Stimulated activated CD4-positive, alpha-beta T cell treated with anti-CD3 and anti-CD28 coated beads, Interleukin-4, amount 100 ng/mL, for 4 hours (primary cell): ENCODE data around the gene CCDC180.
"Not testable (repeated sequence)": the region's sequence is repeated elsewhere in the genome, so short reads cannot be mapped to it uniquely, and the experiment has no call there.

Experiments
- DNase-seq, 2 experiments: peaks; one replicate each; pipeline ENCODE4 v3.0.0-alpha.2; 2020

CCDC180 gene

DNA sequence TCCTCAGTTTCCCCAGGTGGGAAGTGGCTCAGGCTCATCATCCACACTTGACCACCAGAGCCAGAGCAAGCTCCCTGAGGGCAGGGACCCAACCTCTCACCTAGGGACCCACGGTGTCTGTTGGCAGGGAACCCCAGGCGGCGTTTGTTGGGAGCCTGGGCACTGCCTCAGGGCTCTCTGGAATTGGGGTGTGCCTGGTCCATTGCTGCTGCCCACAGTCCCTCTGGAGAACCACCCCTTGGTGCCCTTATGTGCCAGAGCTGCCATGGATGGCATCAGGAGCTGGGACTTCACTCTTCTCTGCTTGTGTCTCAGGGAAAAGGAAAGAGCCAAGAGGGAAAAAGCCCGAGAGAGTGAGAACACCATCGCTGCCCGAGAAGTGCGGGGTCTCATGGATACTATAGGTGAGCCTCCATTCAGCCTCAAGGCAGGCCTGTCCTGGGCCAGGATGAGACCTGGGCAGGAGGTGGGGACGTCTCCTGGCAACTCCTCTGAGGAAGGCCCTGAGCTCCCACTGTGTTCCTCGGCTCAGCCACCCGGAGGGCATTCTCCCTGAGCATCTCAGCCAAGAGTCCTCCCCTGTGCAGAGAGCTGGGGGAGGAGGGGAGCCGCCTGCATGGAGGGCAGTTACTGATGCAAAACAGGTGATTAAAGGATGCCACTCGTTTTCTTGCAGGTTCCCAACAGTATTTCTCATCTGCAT is 4.5 kb downstream of the CCDC180 start:
- no peak for DNase-seq

DNA sequence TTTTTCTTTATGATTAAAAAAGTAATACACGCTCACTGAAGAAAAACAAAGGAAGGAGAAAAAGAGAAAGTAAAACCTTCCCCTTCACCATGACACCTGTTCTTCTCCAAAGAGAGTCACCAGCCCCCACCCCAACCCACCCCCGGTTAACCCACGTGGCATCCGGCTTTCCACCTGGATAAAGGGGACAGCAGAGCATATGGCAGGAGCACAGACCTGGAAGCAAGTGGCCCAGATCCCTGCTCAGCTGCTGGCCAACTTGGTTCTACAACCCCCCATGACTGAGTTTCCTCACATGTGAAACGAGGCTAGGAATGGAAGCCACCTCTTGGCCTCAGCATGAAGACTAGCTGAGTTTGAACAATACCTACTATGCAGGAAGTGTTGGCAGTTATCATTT is 5.1 kb downstream of the CCDC180 start:
- DNase-seq = no peak

DNA sequence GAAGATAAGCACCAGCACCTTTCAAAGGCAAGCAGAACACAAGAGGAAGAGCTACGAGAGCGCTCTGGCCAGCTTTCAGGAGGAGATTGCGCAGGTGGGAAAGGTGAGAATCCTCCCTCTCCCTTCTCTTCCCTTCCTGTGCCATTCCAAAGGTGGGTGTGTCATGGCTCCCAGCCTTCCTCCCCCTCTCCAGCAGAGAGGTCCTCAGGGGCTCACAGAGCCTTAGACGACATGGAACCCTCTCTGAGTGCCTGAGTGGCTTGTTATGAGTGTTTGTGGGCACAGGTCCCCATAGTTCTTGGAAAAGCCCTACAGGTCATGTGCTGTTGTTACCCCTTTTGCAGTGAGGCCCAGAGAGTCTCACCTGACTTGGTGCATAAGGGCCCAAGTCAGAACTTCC is 5.8 kb downstream of the CCDC180 start:
- DNase-seq = no peak

DNA sequence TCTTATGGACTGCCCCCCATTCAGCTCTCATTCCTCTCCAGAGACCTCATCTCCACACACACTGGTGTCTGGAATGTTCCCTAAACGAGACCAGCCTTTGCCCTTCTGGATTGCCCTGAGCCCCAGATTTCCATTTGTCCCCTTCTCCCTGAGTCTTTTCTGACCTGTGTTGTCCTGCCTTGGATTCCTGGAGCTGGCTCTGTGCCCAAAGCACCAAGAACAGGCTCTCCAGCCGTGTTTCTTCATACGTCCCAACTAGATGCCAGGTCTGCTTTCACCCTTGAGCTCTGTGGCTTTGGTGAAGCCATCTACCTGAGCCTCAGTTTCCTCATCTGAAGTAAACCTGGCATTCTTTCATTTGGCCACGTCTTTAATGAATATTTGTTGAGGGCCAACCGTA is 6.3 kb downstream of the CCDC180 start:
- no peak for DNase-seq

DNA sequence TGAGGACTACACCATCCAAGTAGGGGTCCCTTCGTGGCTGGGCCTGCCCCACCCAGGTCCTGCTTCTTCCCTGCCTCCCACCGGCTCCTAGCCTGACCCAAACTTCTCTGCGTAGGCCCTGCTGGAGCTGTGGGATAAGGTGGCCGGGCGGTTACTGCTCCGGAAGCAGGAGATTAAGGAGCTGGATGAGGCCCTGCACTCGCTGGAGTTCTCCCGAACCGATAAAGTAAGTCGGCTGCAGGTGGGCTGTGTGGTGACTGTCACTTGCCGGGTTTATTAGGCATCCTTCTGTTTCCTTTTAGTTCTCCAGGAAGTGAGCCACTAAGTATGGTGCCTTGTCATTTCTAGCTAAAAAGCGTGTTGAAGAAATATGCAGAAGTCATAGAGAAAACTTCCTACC is 7.0 kb downstream of the CCDC180 start:
- no peak for DNase-seq

DNA sequence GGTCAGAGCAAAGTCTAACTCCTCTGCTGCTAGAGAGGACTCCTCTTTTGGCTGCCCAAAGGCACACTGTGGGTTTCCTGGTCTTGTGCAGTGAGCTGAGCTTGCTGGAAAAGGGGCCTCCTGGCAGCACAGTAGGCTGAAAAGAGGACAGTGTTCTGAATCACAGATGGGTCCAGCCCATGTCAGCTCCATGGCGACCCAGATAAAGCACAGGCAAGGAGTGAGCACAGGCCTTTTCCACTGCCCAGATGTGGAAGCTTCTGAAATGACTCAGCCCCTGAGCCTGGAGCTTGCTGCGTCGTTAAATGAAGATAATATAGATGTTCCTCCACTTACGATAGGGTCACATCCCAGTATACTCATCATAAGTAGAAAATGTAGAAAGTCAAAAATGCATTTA is 8.1 kb downstream of the CCDC180 start:
- no peak for DNase-seq

DNA sequence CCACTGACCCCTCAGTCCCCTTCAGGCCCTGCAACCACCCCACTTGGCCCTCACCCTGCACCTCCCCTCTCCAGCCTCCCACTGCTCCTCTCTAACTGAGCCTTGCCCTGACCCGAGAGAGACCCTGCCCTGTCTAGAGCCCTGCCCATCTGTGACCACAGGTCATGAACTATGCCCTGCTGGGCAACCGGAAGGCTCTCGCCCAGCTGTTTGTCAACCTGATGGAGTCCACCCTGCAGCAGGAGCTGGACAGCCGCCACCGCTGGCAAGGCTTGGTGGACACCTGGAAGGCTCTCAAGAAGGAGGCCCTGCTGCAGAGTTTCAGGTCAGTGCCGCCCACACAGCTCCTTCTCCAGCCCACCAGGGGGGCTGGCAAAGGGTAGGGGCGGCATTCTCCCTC is 9.4 kb downstream of the CCDC180 start:
- no peak for DNase-seq

DNA sequence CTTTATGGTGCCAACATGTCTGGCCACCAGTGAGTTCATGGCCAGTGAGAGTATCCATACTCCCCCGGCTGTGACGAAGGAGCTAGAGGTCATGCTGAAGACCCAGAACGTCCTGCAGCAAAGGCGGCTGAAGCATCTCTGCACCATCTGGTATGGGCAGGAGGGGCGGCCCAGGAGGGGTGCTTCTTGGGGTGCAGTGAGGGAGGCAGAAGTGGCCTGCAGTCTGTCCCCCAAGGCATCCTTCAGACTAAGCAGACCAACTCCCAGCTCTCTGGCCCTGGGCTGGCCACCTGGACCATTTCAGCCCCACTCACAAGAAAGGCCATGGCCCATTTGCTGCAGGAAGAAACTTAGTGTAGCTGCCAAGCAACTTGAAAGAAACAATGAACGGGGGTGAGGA is 11.0 kb downstream of the CCDC180 start:
- no peak for DNase-seq

DNA sequence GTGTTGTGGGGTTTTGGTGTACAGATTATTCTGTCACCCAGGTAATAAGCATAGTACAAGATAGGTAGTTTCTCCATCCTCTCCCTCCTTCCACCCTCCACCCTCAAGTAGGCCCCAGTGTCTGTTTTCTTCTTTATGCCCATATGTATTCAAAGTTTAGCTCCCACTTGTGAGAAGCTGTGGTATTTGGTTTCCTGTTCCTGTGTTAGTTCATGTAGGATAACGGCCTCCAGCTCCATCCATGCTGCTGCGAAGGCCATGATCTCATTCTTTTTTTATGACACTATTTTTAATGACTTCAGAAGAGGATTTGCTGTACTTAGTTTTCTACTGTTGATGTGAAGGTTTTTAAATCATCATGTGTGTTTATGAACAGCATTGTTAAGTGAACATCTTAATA is 11.9 kb downstream of the CCDC180 start:
- DNase-seq = no peak

DNA sequence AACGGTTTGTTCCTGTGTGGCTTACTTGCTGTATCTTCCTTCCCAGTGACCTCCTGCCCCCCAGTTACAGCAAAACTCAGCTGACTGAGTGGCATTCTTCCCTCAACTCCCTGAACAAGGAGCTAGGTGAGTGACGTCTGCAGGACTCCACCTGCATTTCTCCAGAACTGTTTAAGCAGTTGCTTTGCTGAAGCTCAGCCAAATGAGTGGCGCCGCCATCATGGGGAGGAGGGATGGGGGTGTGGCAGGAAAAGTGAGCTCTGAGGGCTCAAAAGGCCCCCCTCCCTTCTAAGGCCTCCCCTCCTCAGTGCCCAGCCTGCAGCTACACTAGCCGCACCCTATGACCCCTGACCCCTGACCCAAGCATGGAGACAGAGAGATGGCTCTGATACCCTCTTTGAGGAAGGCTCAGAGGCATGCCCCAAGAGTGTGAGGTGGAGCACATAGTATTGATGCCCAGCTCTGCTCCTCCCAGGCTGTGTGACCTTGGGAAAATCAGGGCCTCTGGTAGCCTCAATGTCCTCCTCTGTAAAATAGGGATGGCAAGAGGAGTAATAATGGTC is 12.7 kb downstream of the CCDC180 start:
- DNase-seq = no peak

DNA sequence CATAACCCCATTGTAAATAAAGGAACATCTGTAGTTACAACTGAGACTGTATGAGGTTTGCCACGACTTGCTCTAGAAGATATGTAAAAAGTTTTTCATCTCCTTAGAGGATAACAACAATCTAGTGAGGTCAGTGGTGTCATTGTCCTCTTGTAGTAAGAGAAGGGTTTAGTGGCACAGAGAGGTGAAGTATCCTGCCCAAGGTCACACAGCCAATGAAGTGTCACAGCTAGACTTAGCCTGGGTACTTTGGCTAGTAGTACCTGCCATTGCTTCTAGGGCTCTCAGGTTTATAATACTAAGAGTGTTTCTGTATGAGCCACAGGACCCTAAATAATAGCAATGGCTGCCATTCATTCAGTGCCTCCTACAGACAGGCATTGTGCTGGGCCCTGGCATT is 13.8 kb downstream of the CCDC180 start:
- DNase-seq = no peak

DNA sequence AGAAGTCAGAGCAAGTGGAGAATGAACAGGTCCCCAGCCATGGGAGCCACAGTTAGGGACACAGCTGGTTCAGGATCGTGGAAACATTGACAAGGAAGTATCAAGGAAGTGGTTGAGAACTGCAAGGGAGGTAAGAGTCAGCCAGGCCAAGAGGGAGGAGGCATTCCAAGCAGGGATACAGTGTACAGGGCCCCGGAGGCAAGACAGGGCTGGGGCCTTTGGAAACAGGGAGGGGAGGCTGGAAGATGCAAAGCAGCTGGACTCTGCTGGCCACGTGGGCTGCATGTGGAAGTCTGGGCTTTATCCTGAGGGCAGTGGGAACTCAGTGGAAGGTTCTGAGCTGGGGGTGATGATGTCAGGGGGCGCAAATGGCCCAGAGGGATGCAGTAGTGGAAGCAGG is 14.2 kb downstream of the CCDC180 start:
- DNase-seq = no peak

DNA sequence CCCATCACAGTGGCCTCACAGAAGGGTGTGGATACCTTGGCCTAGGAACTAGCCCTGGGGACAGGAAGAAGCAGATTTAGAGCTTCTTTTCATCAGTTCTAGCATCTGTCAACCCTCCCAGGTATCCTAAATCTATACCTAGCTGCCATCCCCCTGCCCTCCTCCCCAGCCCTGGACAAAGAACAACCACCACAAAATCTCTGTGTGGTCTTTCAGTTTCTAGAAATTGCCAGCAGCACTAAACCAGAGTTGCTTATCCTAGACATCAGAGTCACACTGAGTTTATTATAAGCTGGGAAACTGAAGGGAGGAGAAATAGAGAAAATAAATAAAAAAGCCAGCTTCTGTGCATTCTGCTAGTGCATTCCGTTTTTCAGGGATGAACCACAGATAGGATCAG is 14.6 kb downstream of the CCDC180 start:
- DNase-seq = no peak

DNA sequence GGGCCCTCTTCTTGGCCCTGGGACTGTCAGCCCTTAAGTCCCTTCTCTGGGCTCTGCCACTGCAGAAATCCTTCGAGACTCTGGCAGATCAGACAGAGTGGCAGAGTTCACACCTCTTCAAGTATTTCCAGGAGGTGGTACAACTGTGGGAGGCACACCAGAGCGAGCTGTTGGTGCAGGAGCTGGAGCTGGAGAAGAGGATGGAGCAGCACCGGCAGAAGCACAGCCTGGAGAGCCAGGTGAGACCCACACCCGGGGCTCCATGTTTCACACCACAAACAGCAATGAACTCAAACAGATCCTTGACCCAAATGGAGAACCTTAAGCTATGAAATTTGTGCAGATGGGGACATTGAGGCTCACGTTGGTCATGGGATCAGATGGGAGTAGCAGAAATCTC is 17.5 kb downstream of the CCDC180 start:
- DNase-seq = no peak

DNA sequence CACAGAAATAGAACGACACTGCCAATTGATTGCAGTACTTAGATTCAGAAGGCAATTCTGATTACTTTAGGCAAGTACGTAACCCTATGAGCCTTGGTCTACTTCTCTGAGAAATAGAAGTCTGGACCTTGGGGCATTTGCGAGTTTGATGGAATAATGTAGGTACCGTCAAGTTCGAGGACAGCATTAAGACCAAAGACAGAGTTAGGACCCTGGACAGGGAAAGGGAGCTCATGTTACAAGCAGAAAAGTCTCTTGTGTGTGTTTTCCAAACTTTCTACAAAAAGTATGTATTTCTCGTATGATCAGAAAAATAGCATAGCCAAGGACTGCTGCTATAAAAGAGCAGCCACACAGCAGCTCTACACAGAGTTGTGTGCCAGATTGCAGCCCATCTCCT is 20.1 kb downstream of the CCDC180 start:
- DNase-seq = no peak

DNA sequence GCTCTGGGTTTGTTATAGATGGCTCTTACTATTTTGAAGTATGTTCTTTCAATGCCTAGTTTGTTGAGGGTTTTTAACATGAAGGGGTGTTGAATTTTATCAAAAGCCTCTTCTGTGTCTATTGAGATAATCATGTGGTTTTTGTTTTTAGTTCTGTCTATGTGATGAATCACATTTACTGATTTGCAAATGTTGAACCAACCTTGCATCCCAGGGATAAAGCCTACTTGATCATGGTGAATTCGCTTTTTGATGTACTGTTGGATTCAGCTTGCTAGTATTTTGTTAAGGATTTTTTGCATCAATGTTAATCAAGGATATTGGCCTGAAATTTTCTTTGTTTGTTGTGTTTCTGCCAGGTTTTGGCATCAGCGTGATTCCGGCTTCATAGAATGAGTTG is 25.5 kb downstream of the CCDC180 start:
- no peak for DNase-seq

DNA sequence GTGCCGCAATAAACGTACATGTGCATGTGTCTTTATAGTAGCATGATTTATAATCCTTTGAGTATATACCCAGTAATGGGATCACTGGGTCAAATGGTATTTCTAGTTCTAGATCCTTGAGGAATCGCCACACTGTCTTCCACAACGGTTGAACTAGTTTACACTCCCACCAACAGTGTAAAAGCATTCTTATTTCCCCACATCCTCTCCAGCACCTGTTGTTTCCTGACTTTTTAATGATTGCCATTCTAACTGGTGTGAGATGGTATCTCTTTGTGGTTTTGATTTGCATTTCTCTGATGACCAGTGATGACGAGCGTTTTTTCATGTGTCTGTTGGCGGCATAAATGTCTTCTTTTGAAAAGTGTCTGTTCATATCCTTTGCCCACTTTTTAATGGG is 28.2 kb downstream of the CCDC180 start:
- DNase-seq = not testable (repeated sequence)

DNA sequence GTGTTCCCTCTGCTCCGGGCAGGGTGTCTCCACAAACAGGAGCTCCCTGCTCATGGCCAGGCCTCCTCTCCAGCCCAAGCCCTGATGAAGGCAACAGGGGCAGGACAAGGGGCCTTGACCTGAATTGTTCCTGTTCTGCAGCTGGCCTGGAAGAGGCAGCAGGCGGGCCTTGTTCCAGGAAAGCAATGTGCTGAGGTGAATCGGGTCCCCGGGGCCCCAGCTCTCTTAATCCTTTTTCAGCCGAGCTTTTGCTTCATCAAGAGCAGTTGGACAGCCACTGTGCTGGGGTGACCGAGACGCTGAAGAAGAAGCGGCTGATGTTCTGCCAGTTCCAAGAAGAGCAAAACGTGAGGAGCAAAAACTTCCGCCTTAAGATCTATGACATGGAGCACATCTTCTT is 41.4 kb downstream of the CCDC180 start:
- DNase-seq = no peak

DNA sequence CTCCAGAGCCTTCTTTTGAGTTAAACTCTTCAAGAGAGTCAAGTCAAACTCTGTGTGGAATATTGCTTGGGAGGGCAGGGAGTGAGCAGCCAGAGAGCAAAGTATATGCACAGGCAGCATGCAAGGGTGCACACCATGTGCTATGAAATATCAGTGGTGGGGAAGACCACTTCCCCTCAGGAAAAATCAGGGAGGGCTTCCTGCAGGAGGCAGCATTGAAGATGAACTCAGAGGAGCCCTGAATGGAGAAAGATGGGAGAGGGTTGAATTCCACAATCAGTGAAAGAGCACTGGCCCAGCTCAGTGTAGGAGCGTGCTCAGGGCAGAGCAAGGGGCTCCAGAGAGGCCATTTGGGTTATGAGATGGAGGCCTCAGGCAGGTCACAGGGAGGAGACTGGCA is 41.9 kb downstream of the CCDC180 start:
- no peak for DNase-seq

DNA sequence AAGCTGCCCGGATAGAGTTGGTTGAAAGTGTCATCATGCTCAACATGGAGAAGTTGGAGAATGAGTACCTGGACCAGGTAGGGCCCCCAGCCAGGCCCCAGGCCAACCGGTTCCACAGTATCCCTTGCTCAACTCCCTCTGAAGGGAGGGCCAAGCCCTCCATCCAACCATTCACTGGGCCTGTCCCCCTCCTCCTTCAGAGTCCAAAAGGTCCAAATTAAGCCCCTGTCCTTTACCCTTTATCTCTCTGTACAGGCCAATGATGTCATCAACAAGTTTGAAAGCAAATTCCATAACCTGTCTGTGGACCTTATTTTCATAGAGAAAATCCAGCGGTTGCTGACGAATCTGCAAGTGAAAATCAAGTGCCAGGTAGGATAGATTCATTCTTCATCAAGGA is 47.2 kb downstream of the CCDC180 start:
- no peak for DNase-seq

DNA sequence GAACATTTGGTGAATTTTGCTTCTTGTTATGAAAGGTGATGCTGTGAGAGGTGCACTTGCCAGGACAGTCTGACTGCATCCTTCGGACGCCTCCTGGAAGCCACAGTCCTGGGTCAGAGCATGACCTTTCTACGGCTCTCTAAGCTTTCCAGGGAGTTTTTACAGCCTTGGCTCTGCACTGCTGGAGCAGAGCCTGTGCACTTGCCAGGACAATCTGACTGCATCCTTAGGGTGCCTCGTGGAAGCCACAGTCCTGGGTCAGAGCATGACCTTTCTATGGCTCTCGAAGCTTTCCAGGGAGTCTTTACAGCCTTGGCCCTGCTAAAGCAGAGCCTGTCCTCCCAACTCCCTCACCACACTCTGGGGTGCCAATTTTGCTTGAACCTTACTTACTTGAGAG is 49.6 kb downstream of the CCDC180 start:
- DNase-seq = no peak
